Lower leg skin (tissue), 4 donors: ENCODE results near the gene RELL2. TPM values are rescaled to one million over a fixed set of nuclear protein-coding genes. Genes with fewer than 3 reads are reported as not detected.
A peak's percentile ranks its signal among the peaks of the same experiment; 100 is the strongest.

Source experiments
- DNase-seq, 2 donors: peaks; one replicate each; pipeline ENCODE4 v3.0.0-alpha.2; 2019; ENCODE audit warnings: low spot score in 2 of 2
- H3K4me3 ChIP-seq: fragments of 200-600 bp; sonication (generic); 2 replicates; pipeline ENCODE4 v1.5.1; 2017; ENCODE audit warnings: mild to moderate bottlenecking, low read depth; ENCODE audit not compliant: poor library complexity, severe bottlenecking
- POLR2A ChIP-seq, 2 donors: fragments of 450-650 bp; IDR thresholded peaks; one replicate each; pipeline ENCODE4 v1.6.1; 2016 to 2017; ENCODE audit warnings: antibody characterized with exemption in 2 of 2, mild to moderate bottlenecking in 1 of 2, moderate library complexity in 1 of 2
- WGBS, 2 donors: methylation state at CpG; one replicate each; pipeline ENCODE4 v1.1.5; 2018; 5-methylcytosine and 5-hydroxymethylcytosine counted together
- intact Hi-C: fragments of 100-400 bp; cut with DNase I; formaldehyde crosslinking; loops from one replicate; pipeline ENCODE4 v1.15.0; 2023; ENCODE audit warnings: low total_unique reads
- total RNA-seq, 4 donors: library from RNA; depleted of rRNA; stranded (reverse); fragments of >200 nt; gene quantifications; one replicate each; pipeline ENCODE4 v1.1.0, GENCODE V29; 2016
- TF ChIP-seq, protein P1 (sequence below), 3 donors: fragments of 450-650 bp; IDR thresholded peaks; one replicate each; pipeline ENCODE4 v1.5.1; 2016; ENCODE audit warnings: antibody characterized with exemption in 3 of 3, mild to moderate bottlenecking in 3 of 3, moderate library complexity in 2 of 3

RELL2 gene
- total RNA-seq, 4 donors from 2014 or later, result 5.9 to 11.4 (median 9.0) TPM

GRCh38 chr5:141646026-141646425 lies 9.2 kb downstream of the RELL2 start:
- intact Hi-C loops, result no loop called here
- no peak for DNase-seq
- TF ChIP-seq, protein P1, sequence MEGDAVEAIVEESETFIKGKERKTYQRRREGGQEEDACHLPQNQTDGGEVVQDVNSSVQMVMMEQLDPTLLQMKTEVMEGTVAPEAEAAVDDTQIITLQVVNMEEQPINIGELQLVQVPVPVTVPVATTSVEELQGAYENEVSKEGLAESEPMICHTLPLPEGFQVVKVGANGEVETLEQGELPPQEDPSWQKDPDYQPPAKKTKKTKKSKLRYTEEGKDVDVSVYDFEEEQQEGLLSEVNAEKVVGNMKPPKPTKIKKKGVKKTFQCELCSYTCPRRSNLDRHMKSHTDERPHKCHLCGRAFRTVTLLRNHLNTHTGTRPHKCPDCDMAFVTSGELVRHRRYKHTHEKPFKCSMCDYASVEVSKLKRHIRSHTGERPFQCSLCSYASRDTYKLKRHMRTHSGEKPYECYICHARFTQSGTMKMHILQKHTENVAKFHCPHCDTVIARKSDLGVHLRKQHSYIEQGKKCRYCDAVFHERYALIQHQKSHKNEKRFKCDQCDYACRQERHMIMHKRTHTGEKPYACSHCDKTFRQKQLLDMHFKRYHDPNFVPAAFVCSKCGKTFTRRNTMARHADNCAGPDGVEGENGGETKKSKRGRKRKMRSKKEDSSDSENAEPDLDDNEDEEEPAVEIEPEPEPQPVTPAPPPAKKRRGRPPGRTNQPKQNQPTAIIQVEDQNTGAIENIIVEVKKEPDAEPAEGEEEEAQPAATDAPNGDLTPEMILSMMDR (IDR thresholded peaks at IDR 0.05), result no peak
- no peak for TF ChIP-seq POLR2A (IDR thresholded peaks at IDR 0.05)
- no peak overlapping the region for H3K4me3 ChIP-seq
- WGBS, 2 donors, result 87 to 93% methylated on average over 6 of the region's 6 CpGs

GRCh38 chr5:141647242-141647641 lies 10.4 kb downstream of the RELL2 start:
- WGBS, 2 donors, result 84 to 86% methylated on average over 5 of the region's 5 CpGs
- no peak for TF ChIP-seq POLR2A (IDR thresholded peaks at IDR 0.05)
- TF ChIP-seq, protein P1 (IDR thresholded peaks at IDR 0.05), result no peak
- H3K4me3 ChIP-seq, result no peak overlapping the region
- intact Hi-C loops, result no loop called here
- no peak for DNase-seq

DNA sequence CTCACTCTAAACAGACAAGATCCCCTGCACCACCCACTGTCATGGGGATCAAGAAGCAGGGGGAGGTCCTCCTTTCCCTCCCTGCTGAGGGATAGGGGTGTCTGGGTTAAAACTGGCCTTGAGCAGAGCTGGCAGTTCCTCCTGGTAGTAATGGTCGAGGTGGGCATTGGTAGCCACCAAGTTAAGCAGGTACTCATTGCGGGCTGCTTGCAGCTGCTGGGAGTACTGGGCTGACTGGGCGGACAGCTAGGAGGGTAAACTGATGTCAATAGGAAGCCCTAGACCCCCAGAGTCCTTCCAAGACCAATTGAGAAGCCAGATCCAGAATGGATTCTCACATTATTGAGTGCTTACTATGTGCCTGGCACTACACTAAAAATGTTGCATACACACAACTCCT lies 11.1 kb downstream of the RELL2 start:
- no peak overlapping the region for H3K4me3 ChIP-seq
- WGBS, 2 donors, result 80 to 91% methylated on average over 3 of the region's 3 CpGs
- intact Hi-C loops, result no loop called here
- no peak for TF ChIP-seq POLR2A (IDR thresholded peaks at IDR 0.05)
- no peak for DNase-seq

- DNase-seq, result no peak
- WGBS, 2 donors, result 93 to 94% methylated on average over 16 to 17 of the region's 17 CpGs
- no peak for TF ChIP-seq POLR2A (IDR thresholded peaks at IDR 0.05)
- TF ChIP-seq, protein P1 (IDR thresholded peaks at IDR 0.05), result no peak
- intact Hi-C loops, result no loop called here
- H3K4me3 ChIP-seq, result no peak overlapping the region
Observed at GRCh38 chr5:141649056-141649688, 12.4 kb downstream of the RELL2 start.

- intact Hi-C loops, result no loop called here
- no peak overlapping the region for H3K4me3 ChIP-seq
- DNase-seq, result no peak
- TF ChIP-seq, protein P1 (IDR thresholded peaks at IDR 0.05), result no peak
- TF ChIP-seq POLR2A (IDR thresholded peaks at IDR 0.05), result no peak
Observed at GRCh38 chr5:141649972-141650371, 13.2 kb downstream of the RELL2 start.

DNA sequence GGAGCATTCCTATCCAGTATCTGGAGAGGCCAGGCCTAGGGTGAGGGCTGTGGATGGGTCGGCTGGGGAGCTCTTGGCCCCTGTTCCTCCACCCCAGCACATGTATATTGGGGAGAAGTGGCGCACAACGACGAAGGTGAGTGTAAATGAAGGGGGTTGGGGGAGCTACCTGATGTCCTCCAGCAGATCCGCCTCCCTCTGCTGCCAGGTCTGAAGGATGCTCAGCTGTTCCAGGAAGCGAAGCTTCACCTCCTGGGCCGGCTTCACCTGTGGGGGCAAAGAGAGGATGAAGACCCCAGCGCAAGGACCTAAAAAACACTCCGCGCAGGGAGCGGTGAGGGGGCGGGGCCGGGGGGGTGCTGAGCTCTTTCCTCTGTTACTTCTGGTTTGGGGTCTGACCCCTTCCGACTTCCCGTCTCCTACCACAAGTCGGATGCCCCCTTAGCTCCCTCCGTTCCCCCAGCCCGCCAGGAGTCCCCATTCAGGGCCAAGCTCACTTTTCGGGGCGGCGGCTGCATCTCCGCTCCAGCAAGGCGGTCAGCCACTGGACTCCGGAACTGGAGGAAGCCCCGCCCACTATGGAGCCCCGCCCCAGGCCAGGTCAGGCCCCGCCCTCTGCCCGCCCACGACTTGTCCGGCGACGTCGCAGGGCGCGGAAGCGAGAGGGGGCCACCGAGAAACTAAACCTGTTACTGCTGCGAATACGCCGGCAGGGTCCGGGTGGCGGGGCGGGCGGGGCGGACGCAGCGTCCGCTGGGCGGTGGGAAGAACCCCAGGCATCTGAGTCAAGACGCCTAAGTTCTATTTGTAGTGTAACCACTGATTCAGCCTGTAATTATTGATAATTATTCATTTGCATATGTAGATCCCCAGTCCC lies 14.3 kb downstream of the RELL2 start, which contains the start of gene FCHSD1:
FCHSD1 (minus strand) TSS at position 568 of the 877 bp plus-strand sequence; CDS start at position 518, 50 bp downstream.
- peak; percentile 82 to 98 for DNase-seq
- whole genome bisulfite sequencing, 2 donors, result 8% methylated on average over 37 to 40 of the region's 50 CpGs
- H3K4me3 ChIP-seq, result peak within 1 kb of the TSS; percentile 40
- TF ChIP-seq, protein P1 (IDR thresholded peaks at IDR 0.05), result no peak
- no peak for TF ChIP-seq POLR2A (IDR thresholded peaks at IDR 0.05)
- intact Hi-C loops, result no loop called here
